Fibroblast of mammary gland (primary cell): ENCODE measurements around the gene ZNF19.

Experiments used
- DNase-seq: peaks from one replicate; pipeline ENCODE4 v3.0.0-alpha.2; 2010; ENCODE audit warnings: low read depth
- H3K4me3 ChIP-seq: 2 replicates; pipeline ENCODE4 v1.5.1; 2011; ENCODE audit warnings: low read depth, mild to moderate bottlenecking, low read length, moderate library complexity; ENCODE audit not compliant: control insufficient read depth
- CTCF ChIP-seq: conservative IDR thresholded peaks from 2 replicates; pipeline ENCODE4 v1.5.1; 2011; ENCODE audit warnings: low read depth, low read length, inconsistent platforms; ENCODE audit not compliant: control insufficient read depth, insufficient read depth

ZNF19 gene

DNA sequence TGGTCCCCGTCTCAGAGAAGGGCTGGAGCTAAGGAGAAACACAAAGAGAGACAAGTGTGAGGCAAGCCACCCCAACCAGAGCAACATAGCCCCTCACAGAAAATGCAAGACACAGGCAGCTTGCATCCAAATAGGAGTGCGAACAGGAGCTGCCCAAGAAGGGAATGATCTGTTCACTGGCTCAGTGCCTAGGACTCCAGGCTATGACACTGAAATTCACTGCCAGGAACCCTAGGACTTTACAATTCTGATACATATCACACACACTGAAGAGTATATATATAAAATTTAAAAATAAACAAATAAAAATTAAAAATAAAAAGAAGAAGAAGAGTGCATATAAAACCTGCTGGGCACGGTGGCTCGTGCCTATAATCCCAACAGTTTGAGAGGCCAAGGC, 32.3 kb downstream of the ZNF19 start:
- DNase-seq, result no peak
- no peak for TF ChIP-seq CTCF
- H3K4me3 ChIP-seq, result no peak overlapping the region

GRCh38 chr16:71453036-71453435, 36.1 kb downstream of the ZNF19 start:
- DNase-seq, result no peak
- no peak for TF ChIP-seq CTCF
- no peak overlapping the region for H3K4me3 ChIP-seq

DNA sequence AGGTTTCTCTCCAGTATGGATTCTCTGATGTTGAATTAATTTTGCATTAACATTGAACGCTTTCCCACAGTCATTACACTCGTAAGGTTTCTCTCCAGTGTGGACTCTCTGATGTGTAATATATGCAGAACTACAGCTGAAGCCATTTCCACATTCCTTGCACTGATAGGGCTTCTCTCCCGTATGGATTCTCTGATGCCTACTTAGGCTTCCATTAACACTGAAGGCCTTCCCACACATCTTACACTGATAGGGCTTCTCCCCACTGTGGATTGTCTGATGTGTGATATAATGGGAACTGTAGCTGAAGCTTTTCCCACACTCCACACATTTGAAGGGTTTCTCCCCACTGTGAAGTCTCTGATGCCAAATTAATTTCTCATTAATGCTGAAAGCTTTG, 40.1 kb downstream of the ZNF19 start:
- no peak for TF ChIP-seq CTCF
- no peak overlapping the region for H3K4me3 ChIP-seq
- DNase-seq, result no peak

GRCh38 chr16:71448274-71448866, 40.8 kb downstream of the ZNF19 start:
- no peak overlapping the region for H3K4me3 ChIP-seq
- DNase-seq, result no peak
- TF ChIP-seq CTCF, result no peak

DNA sequence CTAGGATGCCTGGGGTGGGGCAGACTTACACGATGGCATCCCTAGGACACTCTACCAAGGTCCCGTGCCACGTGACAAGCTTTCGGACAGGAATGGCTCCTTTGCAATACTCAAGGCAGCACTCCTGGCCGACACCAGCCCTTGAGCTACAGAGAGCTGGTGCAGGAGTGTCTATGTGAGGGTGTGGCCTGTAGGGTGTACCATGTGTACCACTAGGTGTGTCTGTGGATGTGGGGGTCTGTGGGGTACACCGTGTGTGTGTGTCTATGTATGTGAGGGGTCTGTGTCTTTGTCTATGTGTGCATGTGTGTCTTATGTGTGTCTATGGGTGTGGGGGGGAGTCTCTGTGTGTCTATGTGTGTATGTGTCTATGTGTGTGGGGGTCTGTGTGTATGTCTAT, 45.4 kb downstream of the ZNF19 start:
- DNase-seq, result no peak
- TF ChIP-seq CTCF, result no peak
- no peak overlapping the region for H3K4me3 ChIP-seq

DNA sequence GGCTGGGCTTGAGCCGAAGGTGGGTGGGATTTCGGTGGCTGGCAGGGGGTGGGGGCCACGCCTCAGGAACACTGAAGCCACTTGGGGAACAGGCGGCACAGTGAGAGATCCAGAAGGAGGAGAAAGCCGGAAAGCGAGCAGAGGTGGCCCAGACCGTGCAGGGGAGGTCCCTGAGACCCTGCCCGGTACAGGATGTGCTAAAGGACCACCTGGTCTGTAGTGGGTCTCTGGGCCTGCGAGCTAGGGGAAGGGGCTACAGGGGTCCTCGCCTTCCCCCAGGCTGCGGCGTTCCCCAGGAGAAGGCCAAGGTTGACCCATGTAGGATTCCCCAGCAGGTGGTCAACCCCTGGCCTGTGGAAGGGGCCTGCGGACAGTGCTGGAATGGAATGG, 47.1 kb downstream of the ZNF19 start, which contains the start of gene TLE7:
TSS of gene TLE7 (minus strand) at position 4 of the 390 bp plus-strand sequence. CDS start 8,730 bp downstream, outside the sequence.
- DNase-seq, result no peak
- TF ChIP-seq CTCF, result no peak
- no peak within 1 kb of the TSS for H3K4me3 ChIP-seq
